HG02588 (cell line): ENCODE results near the gene NLGN2.

Experiments used
- ATAC-seq: cut with Tn5 transposase; IDR thresholded peaks from one replicate; pipeline ENCODE4 v1.9.1; 2021; ENCODE audit warnings: mild to moderate bottlenecking, moderate library complexity; ENCODE audit not compliant: unreplicated experiment

NLGN2 gene

GRCh38 chr17:7462474-7463371 is 55.1 kb downstream of the NLGN2 start:
- ATAC-seq = no peak

GRCh38 chr17:7463372-7463846 is 55.8 kb downstream of the NLGN2 start:
- no peak for ATAC-seq

GRCh38 chr17:7464081-7464480 is 56.4 kb downstream of the NLGN2 start:
- ATAC-seq = no peak

GRCh38 chr17:7465597-7466275 is 58.1 kb downstream of the NLGN2 start:
- ATAC-seq = no peak

- ATAC-seq = no peak
These were observed 58.6 kb downstream of the NLGN2 start for GRCh38 chr17:7466318-7466638.

GRCh38 chr17:7466639-7467341 is 59.1 kb downstream of the NLGN2 start:
- ATAC-seq = no peak

- no peak for ATAC-seq
These were observed 59.9 kb downstream of the NLGN2 start for GRCh38 chr17:7467498-7467897.

GRCh38 chr17:7468290-7468689 is 60.6 kb downstream of the NLGN2 start:
- ATAC-seq = no peak

GRCh38 chr17:7468804-7469389 is 61.3 kb downstream of the NLGN2 start:
- ATAC-seq = no peak
